ENCODE data around the gene MYO1B.

DNA sequence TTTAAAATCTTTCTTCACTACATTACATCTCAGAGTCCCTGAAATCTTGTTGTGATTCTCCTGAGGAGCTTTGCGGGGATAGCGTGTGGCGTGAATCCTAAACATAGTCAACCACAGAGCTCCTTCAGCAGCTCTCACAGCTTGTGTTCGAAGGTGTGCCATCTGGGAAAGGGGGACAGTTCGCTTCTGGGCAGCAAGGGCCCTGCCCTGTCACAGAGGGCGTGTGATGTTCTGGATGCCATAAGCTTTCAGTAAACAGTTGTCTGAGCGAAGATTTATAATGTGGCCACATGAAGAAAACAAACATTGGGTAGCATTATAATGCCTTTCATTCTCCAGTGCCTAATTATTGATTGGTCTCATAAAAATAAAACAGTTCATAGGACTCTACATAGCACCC lies 172.5 kb downstream of the MYO1B start:
- TF ChIP-seq, protein P1, sequence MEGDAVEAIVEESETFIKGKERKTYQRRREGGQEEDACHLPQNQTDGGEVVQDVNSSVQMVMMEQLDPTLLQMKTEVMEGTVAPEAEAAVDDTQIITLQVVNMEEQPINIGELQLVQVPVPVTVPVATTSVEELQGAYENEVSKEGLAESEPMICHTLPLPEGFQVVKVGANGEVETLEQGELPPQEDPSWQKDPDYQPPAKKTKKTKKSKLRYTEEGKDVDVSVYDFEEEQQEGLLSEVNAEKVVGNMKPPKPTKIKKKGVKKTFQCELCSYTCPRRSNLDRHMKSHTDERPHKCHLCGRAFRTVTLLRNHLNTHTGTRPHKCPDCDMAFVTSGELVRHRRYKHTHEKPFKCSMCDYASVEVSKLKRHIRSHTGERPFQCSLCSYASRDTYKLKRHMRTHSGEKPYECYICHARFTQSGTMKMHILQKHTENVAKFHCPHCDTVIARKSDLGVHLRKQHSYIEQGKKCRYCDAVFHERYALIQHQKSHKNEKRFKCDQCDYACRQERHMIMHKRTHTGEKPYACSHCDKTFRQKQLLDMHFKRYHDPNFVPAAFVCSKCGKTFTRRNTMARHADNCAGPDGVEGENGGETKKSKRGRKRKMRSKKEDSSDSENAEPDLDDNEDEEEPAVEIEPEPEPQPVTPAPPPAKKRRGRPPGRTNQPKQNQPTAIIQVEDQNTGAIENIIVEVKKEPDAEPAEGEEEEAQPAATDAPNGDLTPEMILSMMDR (IDR thresholded peaks at IDR 0.05), result no peak
- no peak for TF ChIP-seq POLR2A (IDR thresholded peaks at IDR 0.05)
